D721Med (cell line): ENCODE data around the gene TSC22D1.

Experiments
- DNase-seq: peaks from one replicate; pipeline ENCODE4 v3.0.0; 2011; ENCODE audit warnings: low spot score; ENCODE audit not compliant: insufficient read length
- FAIRE-seq: peaks from 2 replicates; lab custom pipeline; 2011; peaks lifted over from hg19 to GRCh38; lab: Jason Lieb, UNC
- CTCF ChIP-seq: IDR thresholded peaks from 2 replicates; pipeline ENCODE4 v1.5.1; 2012; ENCODE audit warnings: mild to moderate bottlenecking, control low read depth; ENCODE audit not compliant: insufficient read depth; ENCODE audit errors: missing control alignments

Gene TSC22D1

DNA sequence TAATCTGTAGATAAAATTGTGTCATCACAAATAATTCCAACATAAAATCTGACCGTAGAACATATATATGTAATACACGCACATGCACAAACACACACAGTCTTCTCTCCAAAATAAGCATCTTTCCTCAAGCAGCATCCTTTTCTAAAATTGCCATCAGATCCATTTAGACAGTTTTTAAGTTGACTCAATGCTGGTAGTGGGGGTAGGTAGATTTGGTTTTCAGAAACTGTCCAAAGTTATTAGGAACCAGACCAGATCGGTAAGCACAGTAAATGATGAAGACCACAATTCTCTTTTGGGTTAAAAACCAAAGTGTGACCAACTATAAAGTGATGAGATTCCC is 137.9 kb downstream of the TSC22D1 start:
- no peak for FAIRE-seq
- no peak for TF ChIP-seq CTCF

DNA sequence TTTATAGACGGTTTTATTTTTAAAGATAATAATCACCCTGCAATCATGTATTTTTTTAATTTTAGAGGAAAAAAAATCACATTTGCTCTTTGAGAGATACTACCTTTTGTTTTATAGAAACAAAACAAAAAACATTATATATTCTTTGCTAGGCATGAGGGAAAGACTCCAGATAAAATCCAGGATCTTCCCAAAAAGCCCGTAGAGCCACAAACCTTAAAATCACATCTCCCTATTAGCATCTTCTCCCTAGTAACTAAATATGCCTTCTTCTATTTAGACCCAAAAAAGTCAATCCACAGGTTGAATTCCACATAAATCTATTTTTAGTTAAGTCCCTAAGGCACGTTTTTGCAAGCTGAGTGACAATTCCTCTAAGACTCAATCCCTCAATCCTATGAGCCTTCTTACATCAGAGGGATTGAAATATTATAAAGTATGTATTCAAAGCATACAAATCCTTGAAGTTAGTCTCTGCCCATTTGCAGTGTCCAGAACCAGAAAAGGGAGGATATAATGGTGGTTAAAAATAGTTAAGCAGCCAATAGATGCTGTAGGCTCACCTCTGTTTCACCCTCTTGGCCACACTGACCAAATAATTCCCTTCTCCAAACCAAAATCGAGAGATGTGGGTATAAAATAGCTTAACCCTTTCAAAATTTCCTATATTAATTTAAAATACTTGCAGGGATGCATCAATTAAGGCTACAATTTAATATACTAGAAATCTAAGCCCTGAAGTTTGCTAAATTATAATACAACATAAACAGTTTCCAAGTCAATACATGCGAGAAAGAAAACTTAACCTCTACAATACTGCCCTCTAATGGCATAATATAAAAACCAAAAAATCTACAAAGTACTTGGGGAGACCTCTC is 138.5 kb downstream of the TSC22D1 start:
- peak; percentile 50 for TF ChIP-seq CTCF
- DNase-seq, result no peak
- peak; percentile 73 for FAIRE-seq

More for the DNA sequence above, 137.9 kb downstream of the TSC22D1 start:
- DNase-seq, result no peak

DNA sequence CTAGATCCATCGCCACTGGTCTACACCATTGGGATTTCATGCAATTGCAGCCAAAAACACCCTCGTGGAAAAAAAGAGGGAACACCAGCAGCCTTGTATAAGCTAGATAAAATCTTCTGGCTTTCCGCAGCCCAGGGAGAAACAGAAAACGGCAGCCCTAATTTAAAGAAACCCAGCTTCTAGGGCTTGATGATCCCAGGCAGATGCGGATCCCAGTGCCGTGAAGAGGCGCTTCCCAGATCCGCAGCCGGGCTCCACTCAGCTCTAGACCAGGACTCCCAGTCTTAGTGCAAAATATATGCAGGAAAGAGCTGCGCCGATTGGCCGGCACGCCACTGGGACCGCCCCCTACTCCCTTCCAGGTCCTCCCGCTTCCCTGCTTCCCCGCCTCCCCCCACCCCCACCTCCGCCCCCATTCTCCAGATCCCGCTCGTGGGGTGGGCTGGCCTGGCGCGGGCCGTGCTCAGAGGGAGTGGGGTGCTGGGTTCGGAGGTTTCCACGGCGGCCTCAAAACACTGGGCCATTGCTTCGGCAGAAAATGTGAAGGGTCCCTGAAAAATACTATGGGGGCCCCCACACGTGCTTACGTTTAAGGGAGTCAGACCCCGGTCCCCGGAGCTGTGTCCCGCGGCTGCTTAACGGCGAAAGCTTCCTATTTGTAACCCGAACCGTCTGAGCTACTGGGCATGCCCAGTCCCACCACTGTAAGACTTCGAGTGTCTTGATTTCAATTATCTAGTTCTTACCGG is 139.4 kb downstream of the TSC22D1 start:
- FAIRE-seq (no peak), DNase-seq (peak; percentile 30)
- no peak for TF ChIP-seq CTCF

GRCh38 chr13:44435919-44436510 is 140.1 kb downstream of the TSC22D1 start:
- no peak for TF ChIP-seq CTCF
- no peak for DNase-seq
- no peak for FAIRE-seq

DNA sequence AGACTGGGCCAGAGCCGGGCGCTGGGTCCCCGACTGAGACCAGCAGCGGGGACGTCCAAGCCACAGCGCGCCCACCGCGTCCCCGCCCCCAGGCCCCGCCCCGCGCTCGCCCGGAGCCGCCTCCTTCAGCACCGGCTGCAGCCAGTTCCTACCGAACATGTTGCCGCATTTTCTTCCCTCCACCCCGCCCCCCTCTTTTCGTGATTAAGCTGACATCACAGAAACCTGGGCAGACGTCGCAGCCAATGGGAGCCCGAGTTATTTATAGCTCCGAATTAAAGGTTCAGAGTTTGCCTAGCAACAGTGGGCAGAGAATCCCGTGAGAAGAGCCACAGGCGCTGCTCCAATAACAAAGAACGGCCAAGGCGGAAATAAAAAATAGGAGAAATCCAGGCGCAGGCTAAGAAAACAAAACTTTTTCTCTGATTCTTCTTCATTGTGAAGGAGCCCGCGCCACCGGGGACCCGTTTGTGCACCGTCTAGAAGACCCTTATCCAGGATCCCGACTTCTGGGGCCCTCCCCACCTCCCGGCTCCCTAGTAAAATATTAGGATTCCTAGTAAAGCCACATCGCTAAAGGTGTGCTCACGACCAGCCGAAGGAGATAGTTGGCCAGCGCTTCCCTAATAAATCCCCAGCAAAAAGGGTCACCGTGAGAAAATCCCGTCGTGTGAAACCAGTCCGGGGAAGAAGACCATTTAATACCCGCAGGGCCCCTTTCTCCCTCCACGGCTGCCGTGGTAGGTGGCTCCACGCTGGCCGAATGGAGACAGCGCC is 140.8 kb downstream of the TSC22D1 start:
- FAIRE-seq, result peak; percentile 38
- peak; percentile 65 for DNase-seq
- TF ChIP-seq CTCF, result no peak

DNA sequence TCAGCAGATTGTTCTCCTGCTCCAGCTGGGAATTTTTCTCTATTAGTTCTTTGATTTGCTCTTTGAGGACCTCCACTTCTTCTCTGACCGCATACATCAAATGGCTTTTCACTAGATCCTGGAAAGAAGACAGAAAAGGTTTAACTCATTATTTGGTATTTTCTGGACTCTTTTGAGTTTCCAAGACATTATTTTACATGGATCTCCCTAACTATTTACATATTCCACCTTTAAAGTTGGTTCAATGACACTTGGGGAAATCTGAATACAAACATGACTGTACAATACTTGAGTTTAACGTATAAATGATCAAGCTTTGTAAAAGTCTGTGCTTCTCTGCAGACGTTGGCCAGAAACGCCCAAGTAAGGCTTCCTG is 141.4 kb downstream of the TSC22D1 start:
- no peak for TF ChIP-seq CTCF
- no peak for FAIRE-seq
- DNase-seq, result no peak
